Stimulated activated CD8-positive, alpha-beta memory T cell treated with anti-CD3 and anti-CD28 coated beads, Interleukin-7, amount 100 ng/mL, for 48 hours (primary cell): ENCODE measurements around the gene ROBO4.

Source experiments
- DNase-seq, 2 donors: peaks; one replicate each; pipeline ENCODE4 v3.0.0-alpha.2; 2020; ENCODE audit warnings: low read depth in 1 of 2; ENCODE audit errors: extremely low read depth in 1 of 2

The ROBO4 gene

GRCh38 chr11:124919898-124920297 is 22.2 kb upstream of the ROBO4 start:
- no peak for DNase-seq

GRCh38 chr11:124918950-124919349 is 21.3 kb upstream of the ROBO4 start, which contains the start of gene HEPN1:
Gene HEPN1 (plus strand): TSS chr11:124919250.
- DNase-seq, result no peak

- DNase-seq, result no peak
These were observed 19.5 kb upstream of the ROBO4 start for GRCh38 chr11:124917115-124917637.

- no peak for DNase-seq
These were observed 18.7 kb upstream of the ROBO4 start for GRCh38 chr11:124916370-124916710.

GRCh38 chr11:124915541-124916369 is 18.1 kb upstream of the ROBO4 start:
- DNase-seq, result no peak

GRCh38 chr11:124902616-124903015 is 5.0 kb upstream of the ROBO4 start:
- DNase-seq, result no peak

- no peak for DNase-seq
These were observed 2.8 kb upstream of the ROBO4 start for GRCh38 chr11:124900464-124900863.

GRCh38 chr11:124899383-124900145 is 1.9 kb upstream of the ROBO4 start:
- DNase-seq, result no peak

- DNase-seq, result no peak
These were observed 1.0 kb upstream of the ROBO4 start for GRCh38 chr11:124898711-124899110.

GRCh38 chr11:124898263-124898680 is 607 bp upstream of the ROBO4 start:
- DNase-seq, result no peak

GRCh38 chr11:124896821-124897391 is 759 bp downstream of the ROBO4 start:
- no peak for DNase-seq

- DNase-seq, result no peak
These were observed 1.5 kb downstream of the ROBO4 start for GRCh38 chr11:124896071-124896750.

GRCh38 chr11:124895471-124895971 is 2.1 kb downstream of the ROBO4 start:
- DNase-seq, result no peak

- no peak for DNase-seq
These were observed 2.8 kb downstream of the ROBO4 start for GRCh38 chr11:124894606-124895430.

- no peak for DNase-seq
These were observed 3.8 kb downstream of the ROBO4 start for GRCh38 chr11:124893781-124894401.

- no peak for DNase-seq
These were observed 4.8 kb downstream of the ROBO4 start for GRCh38 chr11:124892750-124893454.

- no peak for DNase-seq
These were observed 5.5 kb downstream of the ROBO4 start for GRCh38 chr11:124892146-124892545.

- no peak for DNase-seq
These were observed 6.2 kb downstream of the ROBO4 start for GRCh38 chr11:124891373-124891861.
